Measurements from ENCODE around the gene TOM1L2.

Gene TOM1L2

DNA sequence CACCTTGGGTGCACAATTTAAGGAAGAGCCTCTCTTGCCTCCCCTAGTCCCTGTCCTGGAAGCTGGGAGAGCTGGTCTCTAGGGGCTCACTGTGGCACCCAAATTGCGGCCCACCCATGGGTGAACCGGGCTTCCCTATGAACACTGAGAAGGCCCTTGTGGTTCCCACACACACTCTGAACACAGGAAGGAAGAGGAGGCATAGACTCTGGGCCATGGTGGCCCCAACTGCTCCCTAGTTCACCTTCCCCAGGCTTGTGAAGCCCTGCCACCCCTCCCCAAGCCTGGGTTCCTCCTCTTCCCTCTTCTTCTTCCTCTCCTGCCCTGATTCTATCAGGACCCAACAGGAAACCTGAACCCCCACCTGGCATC is 145.9 kb downstream of the TOM1L2 start:
- FAIRE-seq = no peak
- TF ChIP-seq PAX5 (IDR thresholded peaks at IDR 0.05; ENCODE audit: insufficient read depth, low read length, severe bottlenecking) = no peak
- no peak for TF ChIP-seq POU2F2 (IDR thresholded peaks at IDR 0.05; ENCODE audit: low read depth, low read length)
- no peak for TF ChIP-seq SPI1 (IDR thresholded peaks at IDR 0.05; ENCODE audit: low read depth, low read length)
- TF ChIP-seq TAF1 (IDR thresholded peaks at IDR 0.05; ENCODE audit: low read depth, low read length) = no peak
- no peak for TF ChIP-seq POLR2AphosphoS5 (IDR thresholded peaks at IDR 0.05; ENCODE audit: low read depth, low read length)
- no peak for TF ChIP-seq POLR2A (IDR thresholded peaks at IDR 0.05; ENCODE audit: low read depth, low read length)
- DNase-seq (ENCODE audit: insufficient read length, low spot score) = no peak

DNA sequence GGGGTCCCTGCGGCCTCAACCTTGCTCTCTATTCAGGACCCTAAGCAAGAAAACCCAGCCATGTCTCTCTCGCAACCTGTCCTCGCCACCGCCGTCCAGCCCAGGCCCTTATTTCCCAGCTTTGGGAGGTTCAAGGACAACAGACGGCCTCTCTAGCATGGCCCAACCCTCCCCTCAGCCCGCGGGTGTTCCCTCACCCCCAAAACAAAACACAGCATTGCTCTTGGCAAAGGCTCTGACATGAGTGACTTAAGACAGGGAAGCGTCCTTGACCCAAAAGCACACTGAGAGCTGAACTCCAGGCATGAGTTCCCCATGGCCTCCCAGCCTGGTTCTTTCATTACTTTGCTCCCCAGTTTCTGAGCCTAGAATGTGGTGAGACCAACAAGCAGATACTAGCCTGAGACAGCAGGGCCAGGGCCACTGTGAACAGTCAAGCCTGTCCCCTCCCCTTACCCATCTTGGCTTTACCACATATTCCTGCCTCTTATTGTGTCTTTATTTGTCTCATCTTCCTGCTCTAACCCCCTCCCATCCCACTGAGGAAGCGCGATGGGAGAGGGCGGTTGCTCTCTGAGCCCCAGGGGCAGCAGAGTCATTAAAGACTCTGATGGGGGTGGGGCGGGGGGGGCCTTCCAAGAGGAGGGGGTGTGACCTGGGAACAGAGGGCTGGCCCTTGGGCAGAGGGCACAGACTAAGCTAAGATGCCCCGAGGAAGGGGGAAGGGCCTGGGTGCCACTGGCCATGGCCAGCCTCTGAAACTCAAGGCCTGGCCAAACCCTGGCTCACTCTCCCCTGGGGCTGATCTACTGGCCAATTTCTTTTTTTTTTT is 147.2 kb downstream of the TOM1L2 start:
- TF ChIP-seq POLR2A (IDR thresholded peaks at IDR 0.05; ENCODE audit: low read depth, low read length) = no peak
- TF ChIP-seq SPI1 (IDR thresholded peaks at IDR 0.05; ENCODE audit: low read depth, low read length) = no peak
- TF ChIP-seq TAF1 (IDR thresholded peaks at IDR 0.05; ENCODE audit: low read depth, low read length) = no peak
- TF ChIP-seq PAX5 (IDR thresholded peaks at IDR 0.05; ENCODE audit: insufficient read depth, low read length, severe bottlenecking) = no peak
- no peak for TF ChIP-seq POU2F2 (IDR thresholded peaks at IDR 0.05; ENCODE audit: low read depth, low read length)
- FAIRE-seq (peak; percentile 26), DNase-seq (ENCODE audit: insufficient read length, low spot score) (no peak)

DNA sequence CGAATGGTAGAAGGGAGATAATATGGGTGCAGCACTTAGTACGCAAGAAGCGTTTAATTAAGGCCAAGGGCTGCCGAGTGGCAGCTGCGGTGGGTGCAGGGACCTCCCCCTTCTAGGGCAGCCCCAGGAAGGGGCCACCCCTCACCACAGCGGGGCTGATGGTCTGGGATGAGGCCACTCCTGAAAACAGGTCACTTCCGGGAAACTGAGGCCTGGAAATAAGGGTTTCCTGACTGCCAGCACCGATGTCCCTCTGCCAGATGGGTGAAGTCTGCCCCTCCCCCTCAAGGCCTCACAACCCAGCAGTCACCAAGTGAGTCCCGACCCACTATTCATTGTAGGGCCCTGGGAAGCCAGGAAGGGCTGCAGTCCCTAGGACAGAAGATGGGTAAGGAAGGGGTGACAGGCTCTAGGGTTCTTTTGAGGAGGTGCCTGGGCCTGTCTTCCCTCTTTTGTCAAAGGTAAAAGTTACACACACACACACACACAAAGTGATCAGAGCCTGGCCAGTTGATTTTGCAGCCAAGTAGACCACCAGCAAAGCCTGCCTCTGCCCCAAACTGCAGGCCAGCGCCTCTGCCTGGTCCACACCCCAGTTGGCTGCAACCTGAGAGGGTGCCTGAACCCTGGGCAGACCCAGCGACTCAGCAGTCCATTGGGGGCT is 147.9 kb downstream of the TOM1L2 start:
- no peak for TF ChIP-seq POLR2AphosphoS5 (IDR thresholded peaks at IDR 0.05; ENCODE audit: low read depth, low read length)
- no peak for TF ChIP-seq SPI1 (IDR thresholded peaks at IDR 0.05; ENCODE audit: low read depth, low read length)
- no peak for TF ChIP-seq POLR2A (IDR thresholded peaks at IDR 0.05; ENCODE audit: low read depth, low read length)
- TF ChIP-seq POU2F2 (IDR thresholded peaks at IDR 0.05; ENCODE audit: low read depth, low read length) = no peak
- no peak for TF ChIP-seq PAX5 (IDR thresholded peaks at IDR 0.05; ENCODE audit: insufficient read depth, low read length, severe bottlenecking)
- TF ChIP-seq TAF1 (IDR thresholded peaks at IDR 0.05; ENCODE audit: low read depth, low read length) = no peak
- FAIRE-seq = peak; percentile 48
- DNase-seq (ENCODE audit: insufficient read length, low spot score) = no peak

DNA sequence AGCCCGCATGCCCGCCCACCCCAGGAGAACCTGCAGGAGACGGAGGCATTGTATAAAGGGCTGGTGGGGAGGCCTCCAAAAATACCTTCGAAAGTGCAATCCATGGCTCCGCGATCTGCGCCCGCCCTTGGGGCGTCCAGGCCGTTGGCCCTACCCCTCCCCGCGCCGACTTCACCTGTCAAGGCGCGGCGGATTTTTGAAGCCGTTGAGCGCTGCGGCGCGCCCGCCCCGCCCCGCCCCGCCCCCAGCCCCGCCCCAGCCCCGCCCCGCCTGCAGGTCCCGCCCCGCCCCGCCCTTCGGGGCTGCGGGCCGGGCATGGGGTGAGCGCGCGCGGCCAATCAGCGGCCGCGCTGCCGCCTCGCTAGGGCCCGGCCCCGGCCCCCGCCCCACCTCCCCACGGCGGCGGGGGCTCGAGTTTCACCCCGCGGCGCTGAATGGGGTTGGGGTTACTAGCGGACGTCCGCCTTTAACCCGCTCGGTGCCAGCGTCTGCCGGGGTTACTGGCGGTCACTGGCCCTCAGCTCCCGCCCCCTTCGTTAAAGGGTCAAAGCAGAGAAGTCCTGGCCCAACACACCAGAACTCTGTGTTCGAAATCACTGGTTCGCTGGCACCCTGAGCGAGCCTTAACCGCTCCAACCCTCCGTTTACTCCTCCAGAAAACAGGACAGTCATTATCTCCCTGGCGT is 148.6 kb downstream of the TOM1L2 start:
- TF ChIP-seq POLR2AphosphoS5 (IDR thresholded peaks at IDR 0.05; ENCODE audit: low read depth, low read length) = no peak
- no peak for TF ChIP-seq TAF1 (IDR thresholded peaks at IDR 0.05; ENCODE audit: low read depth, low read length)
- no peak for TF ChIP-seq POU2F2 (IDR thresholded peaks at IDR 0.05; ENCODE audit: low read depth, low read length)
- TF ChIP-seq SPI1 (IDR thresholded peaks at IDR 0.05; ENCODE audit: low read depth, low read length) = no peak
- TF ChIP-seq PAX5 (IDR thresholded peaks at IDR 0.05; ENCODE audit: insufficient read depth, low read length, severe bottlenecking) = no peak
- no peak for TF ChIP-seq POLR2A (IDR thresholded peaks at IDR 0.05; ENCODE audit: low read depth, low read length)
- DNase-seq (ENCODE audit: insufficient read length, low spot score) = peak; percentile 99
- FAIRE-seq = peak; percentile 85

DNA sequence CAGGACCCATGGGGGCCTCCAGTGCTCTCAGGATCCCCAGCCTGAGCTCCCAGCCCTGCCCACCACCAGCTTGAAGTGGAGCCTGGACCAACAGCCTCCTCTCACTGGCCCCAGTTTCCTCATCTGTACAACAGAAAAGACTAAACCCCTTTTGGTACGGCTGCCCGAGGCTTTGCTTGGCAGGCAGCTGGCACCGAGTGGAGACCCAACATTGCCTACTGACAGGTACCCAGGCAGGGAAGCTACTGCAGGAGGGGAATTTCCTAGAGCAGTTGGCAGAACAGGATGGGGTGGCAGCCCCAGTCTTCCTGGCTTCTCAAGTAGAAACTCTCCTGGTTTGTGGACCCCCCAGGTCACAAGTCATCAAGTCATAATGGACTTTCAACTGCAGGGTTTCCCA is 149.6 kb downstream of the TOM1L2 start:
- no peak for FAIRE-seq
- TF ChIP-seq POLR2AphosphoS5 (IDR thresholded peaks at IDR 0.05; ENCODE audit: low read depth, low read length) (no peak), PAX5 (IDR thresholded peaks at IDR 0.05; ENCODE audit: insufficient read depth, low read length, severe bottlenecking) (no peak), POU2F2 (IDR thresholded peaks at IDR 0.05; ENCODE audit: low read depth, low read length) (no peak), SPI1 (IDR thresholded peaks at IDR 0.05; ENCODE audit: low read depth, low read length) (no peak), TAF1 (IDR thresholded peaks at IDR 0.05; ENCODE audit: low read depth, low read length) (no peak), POLR2A (IDR thresholded peaks at IDR 0.05; ENCODE audit: low read depth, low read length) (no peak)
- no peak for DNase-seq (ENCODE audit: insufficient read length, low spot score)

DNA sequence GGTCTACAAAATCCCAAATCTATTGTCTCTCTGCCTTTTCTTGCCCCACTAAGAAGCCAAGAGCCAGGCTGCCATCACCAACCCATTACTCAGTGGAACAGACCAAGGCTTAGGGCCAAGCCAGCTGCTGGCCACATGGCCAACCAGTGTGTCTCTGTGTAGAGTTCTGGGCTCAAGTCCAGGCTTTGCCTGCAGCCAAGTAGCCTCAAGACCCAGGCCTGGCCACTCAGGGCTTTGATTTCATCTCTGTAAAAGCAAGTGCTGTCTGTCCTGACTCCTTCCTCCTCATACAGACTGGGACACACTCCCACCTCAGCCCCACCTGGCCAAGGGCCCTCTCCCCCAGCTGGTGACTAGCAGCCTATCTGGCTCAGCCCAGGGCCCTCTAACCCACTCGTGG is 150.0 kb downstream of the TOM1L2 start:
- no peak for FAIRE-seq
- no peak for DNase-seq (ENCODE audit: insufficient read length, low spot score)
- TF ChIP-seq POU2F2 (IDR thresholded peaks at IDR 0.05; ENCODE audit: low read depth, low read length) (no peak), TAF1 (IDR thresholded peaks at IDR 0.05; ENCODE audit: low read depth, low read length) (no peak), SPI1 (IDR thresholded peaks at IDR 0.05; ENCODE audit: low read depth, low read length) (no peak), POLR2A (IDR thresholded peaks at IDR 0.05; ENCODE audit: low read depth, low read length) (no peak), PAX5 (IDR thresholded peaks at IDR 0.05; ENCODE audit: insufficient read depth, low read length, severe bottlenecking) (no peak), POLR2AphosphoS5 (IDR thresholded peaks at IDR 0.05; ENCODE audit: low read depth, low read length) (no peak)

DNA sequence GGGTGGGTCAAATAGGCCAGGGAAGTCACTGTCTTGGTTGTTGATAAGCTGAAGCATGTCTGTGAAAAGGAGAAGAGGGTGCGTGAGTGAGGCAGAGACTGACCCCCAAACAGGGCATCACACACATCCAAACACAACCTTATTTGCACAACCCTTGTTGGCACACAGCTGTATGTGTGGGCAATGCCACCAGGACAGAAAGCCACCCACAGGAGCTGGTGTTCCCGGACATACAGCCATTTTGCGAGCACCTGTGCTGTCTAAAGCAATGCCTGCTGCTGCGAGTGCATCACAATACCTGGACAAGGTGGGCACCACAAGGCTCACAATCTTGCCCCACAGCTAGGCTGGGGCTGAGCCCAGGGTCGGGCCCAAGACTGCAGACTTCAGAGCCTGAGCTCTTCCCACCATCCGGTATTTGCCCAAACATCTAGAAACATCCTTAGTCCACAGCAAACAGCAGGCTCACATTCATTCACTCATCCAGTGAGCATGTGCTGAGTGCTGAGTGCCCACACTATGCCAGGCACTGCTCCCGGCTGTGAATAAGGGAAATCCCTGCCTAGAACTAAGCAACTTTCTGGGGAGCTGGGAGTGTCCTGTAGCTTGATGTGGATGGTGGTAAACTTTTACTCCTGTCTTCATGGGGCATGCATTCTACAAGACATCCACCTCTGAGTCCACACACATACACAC is 151.6 kb downstream of the TOM1L2 start:
- DNase-seq (ENCODE audit: insufficient read length, low spot score) (no peak), FAIRE-seq (peak; percentile 62)
- TF ChIP-seq SPI1 (IDR thresholded peaks at IDR 0.05; ENCODE audit: low read depth, low read length) (no peak), POLR2AphosphoS5 (IDR thresholded peaks at IDR 0.05; ENCODE audit: low read depth, low read length) (no peak), POLR2A (IDR thresholded peaks at IDR 0.05; ENCODE audit: low read depth, low read length) (no peak), TAF1 (IDR thresholded peaks at IDR 0.05; ENCODE audit: low read depth, low read length) (no peak), PAX5 (IDR thresholded peaks at IDR 0.05; ENCODE audit: insufficient read depth, low read length, severe bottlenecking) (no peak), POU2F2 (IDR thresholded peaks at IDR 0.05; ENCODE audit: low read depth, low read length) (no peak)

DNA sequence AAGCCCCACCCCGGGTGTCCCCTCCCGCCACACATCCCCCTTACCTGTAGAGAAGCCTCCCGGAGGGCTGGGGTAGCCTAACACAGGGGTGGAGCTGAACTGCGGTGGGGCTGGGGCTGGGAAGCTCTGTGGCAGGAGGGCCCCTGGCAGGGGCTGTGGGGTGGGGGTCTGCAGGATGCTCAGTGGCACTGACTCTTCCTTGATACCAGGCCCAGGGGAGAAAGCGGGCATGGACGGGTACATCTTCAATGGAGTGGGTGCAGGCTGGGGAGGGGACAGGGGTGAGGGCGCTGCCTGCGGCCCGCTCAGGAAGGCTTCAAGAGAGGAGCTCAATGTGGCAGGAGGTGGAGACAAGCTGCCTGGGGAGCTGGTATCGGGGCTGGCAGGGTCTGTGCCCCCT is 152.2 kb downstream of the TOM1L2 start:
- TF ChIP-seq POLR2A (IDR thresholded peaks at IDR 0.05; ENCODE audit: low read depth, low read length) (no peak), PAX5 (IDR thresholded peaks at IDR 0.05; ENCODE audit: insufficient read depth, low read length, severe bottlenecking) (no peak), SPI1 (IDR thresholded peaks at IDR 0.05; ENCODE audit: low read depth, low read length) (no peak), POLR2AphosphoS5 (IDR thresholded peaks at IDR 0.05; ENCODE audit: low read depth, low read length) (no peak)
- FAIRE-seq (no peak), DNase-seq (ENCODE audit: insufficient read length, low spot score) (no peak)

All from GM12891 (cell line).